Measurements from ENCODE around the gene BABAM2. TPM values are rescaled to one million over a fixed set of nuclear protein-coding genes. Genes with fewer than 3 reads are reported as not detected.

BABAM2 gene
- total and polyA plus RNA-seq, 2 experiments from 2014 or later: 35.2 to 46.1 TPM

DNA sequence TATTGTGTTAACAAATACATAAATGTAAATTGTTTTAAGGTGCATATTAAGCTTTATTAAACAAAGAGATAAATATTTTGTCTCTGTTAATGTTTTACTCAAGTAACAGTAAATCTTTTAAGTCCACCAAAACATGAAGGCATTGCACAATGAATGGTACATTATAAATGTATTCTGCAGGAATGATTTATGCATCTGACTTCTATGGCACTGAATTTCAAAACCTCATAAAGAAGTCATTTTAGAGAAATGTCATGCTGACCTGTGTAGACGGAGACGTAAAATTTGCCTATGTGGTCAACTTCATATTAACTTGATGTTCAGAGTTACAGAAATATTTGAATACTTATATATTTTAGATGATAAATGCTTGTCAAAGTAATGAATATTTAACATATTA, 194.7 kb downstream of the BABAM2 start:
- H3K9ac ChIP-seq: no peak overlapping the region
- H3K9me2 ChIP-seq (ENCODE audit: insufficient read depth): no peaks in the 10 kb centered on the region
- in situ Hi-C loops (cut with MboI): no loop called here
- H3F3A ChIP-seq (ENCODE audit: insufficient read depth): peaks cover 26% of the 10 kb centered on the region
- DNase-seq: no peak
- H3K27ac ChIP-seq: no peak overlapping the region
- H3K4me1 ChIP-seq (ENCODE audit: insufficient read depth): peaks cover 51% of the 10 kb centered on the region
- no peaks in the 10 kb centered on the region for H3K9me3 ChIP-seq (ENCODE audit: low read depth)
- WGBS, 2 experiments (ENCODE audit: low coverage in 1 of 2, low lambda C conversion rate in 2 of 2, missing lambda C conversion rate in 2 of 2): 97 to 99% methylated on average over 2 of the region's 2 CpGs
- no peaks in the 10 kb centered on the region for H3K27me3 ChIP-seq (replicated peaks; ENCODE audit: insufficient read depth)
- H3K79me2 ChIP-seq (ENCODE audit: insufficient read depth): no peaks in the 10 kb centered on the region
- H4K20me1 ChIP-seq (ENCODE audit: insufficient read depth): no peaks in the 10 kb centered on the region
- H2AFZ ChIP-seq: no peak overlapping the region
- no peaks in the 10 kb centered on the region for H3K36me3 ChIP-seq (ENCODE audit: low read depth)
- no peak for TF ChIP-seq EZH2 (IDR thresholded peaks at IDR 0.05; ENCODE audit: insufficient read depth, poor library complexity, severe bottlenecking)
- TF ChIP-seq EZH2phosphoT487 (IDR thresholded peaks at IDR 0.05; ENCODE audit: insufficient read depth, low read depth): no peak
- no peak overlapping the region for H3K4me2 ChIP-seq (ENCODE audit: unreplicated experiment)
- H3K4me3 ChIP-seq: no peak overlapping the region

DNA sequence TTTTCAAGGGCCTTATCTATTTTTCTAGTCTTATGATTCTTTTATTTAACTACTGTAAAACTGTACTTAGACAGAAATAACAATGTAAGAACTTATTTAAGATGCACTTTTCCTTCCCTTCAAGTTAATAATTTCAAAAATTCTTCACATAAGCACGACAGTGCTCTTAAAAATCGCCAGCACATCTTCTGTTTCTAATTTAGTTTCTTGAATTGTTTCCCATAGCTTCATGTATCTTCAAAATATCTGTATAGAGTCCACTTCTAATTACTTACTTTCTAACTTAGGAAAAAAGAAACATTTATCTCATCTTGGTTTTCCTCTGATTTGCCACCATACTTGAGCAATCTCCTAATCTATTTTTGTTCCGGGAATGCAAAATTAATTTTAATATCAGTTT, 196.1 kb downstream of the BABAM2 start:
- 23 to 24% methylated on average over 3 of the region's 3 CpGs for WGBS, 2 experiments (ENCODE audit: low coverage in 1 of 2, low lambda C conversion rate in 2 of 2, missing lambda C conversion rate in 2 of 2)
- H3K9me2 ChIP-seq (ENCODE audit: insufficient read depth): no peaks in the 10 kb centered on the region
- peak overlapping the region; percentile 16 for H3K4me2 ChIP-seq (ENCODE audit: unreplicated experiment)
- no peak overlapping the region for H3K4me3 ChIP-seq
- peak overlapping the region; percentile 17; the same call in 1 of the 2 replicates for H2AFZ ChIP-seq
- no peaks in the 10 kb centered on the region for H3K36me3 ChIP-seq (ENCODE audit: low read depth)
- no peaks in the 10 kb centered on the region for H3K9me3 ChIP-seq (ENCODE audit: low read depth)
- H4K20me1 ChIP-seq (ENCODE audit: insufficient read depth): no peaks in the 10 kb centered on the region
- no peak overlapping the region for H3K9ac ChIP-seq
- peaks cover 37% of the 10 kb centered on the region for H3K4me1 ChIP-seq (ENCODE audit: insufficient read depth)
- no peaks in the 10 kb centered on the region for H3K79me2 ChIP-seq (ENCODE audit: insufficient read depth)
- no peaks in the 10 kb centered on the region for H3K27me3 ChIP-seq (replicated peaks; ENCODE audit: insufficient read depth)
- in situ Hi-C loops (cut with MboI): no loop called here
- TF ChIP-seq EZH2 (IDR thresholded peaks at IDR 0.05; ENCODE audit: insufficient read depth, poor library complexity, severe bottlenecking): no peak
- TF ChIP-seq EZH2phosphoT487 (IDR thresholded peaks at IDR 0.05; ENCODE audit: insufficient read depth, low read depth): no peak
- no peak overlapping the region for H3K27ac ChIP-seq
- H3F3A ChIP-seq (ENCODE audit: insufficient read depth): peaks cover 13% of the 10 kb centered on the region
- no peak for DNase-seq

DNA sequence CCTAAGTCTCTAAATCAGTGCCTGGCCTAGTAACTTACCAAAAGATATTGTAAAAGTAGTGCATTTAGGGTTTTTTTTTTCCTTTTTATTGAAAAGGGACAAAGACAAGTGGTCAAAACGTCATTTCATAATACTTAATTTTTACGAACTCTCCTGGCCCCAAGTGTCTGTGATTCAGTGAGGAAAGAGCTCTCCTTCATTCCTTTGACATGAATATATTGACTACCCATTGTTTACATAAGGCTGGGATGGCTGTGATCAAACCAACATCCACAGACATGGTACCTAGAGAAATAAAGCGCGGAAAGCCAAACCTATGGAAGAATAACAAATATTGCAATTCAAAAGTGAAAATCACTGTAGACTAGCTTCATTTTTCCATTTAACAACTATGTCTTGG, 198.4 kb downstream of the BABAM2 start:
- peak; percentile 70 for DNase-seq
- H3K9ac ChIP-seq: no peak overlapping the region

DNA sequence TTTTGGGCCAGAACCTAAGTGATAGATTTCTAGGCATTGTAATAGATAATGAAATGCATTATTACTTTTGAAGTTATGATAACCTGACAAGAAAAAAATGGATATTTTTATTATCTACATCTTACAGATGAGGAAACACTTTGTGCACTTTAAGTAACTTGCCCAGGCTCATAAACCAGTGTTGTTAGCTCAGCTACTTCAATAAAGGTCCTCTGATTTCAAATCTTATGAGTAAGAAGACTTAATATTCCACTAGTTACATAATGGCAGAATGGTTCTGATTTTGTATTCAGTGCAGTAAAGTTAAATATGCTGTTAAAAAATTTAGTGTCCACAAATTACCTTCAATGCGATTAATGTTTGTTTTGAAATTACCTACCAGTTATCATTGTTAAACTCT, 199.0 kb downstream of the BABAM2 start:
- peak; percentile 19 for DNase-seq
- H3K27ac ChIP-seq: peak overlapping the region; percentile 2; the same call in 1 of the 2 replicates

More for the DNA sequence above, 198.4 kb downstream of the BABAM2 start:
- peaks cover 8% of the 10 kb centered on the region for H3F3A ChIP-seq (ENCODE audit: insufficient read depth)
- H3K9me3 ChIP-seq (ENCODE audit: low read depth): no peaks in the 10 kb centered on the region
- H3K36me3 ChIP-seq (ENCODE audit: low read depth): no peaks in the 10 kb centered on the region
- no peaks in the 10 kb centered on the region for H3K27me3 ChIP-seq (replicated peaks; ENCODE audit: insufficient read depth)
- H3K4me1 ChIP-seq (ENCODE audit: insufficient read depth): peaks cover 24% of the 10 kb centered on the region
- WGBS, 2 experiments (ENCODE audit: low coverage in 1 of 2, low lambda C conversion rate in 2 of 2, missing lambda C conversion rate in 2 of 2): 50 to 60% methylated on average over 4 of the region's 4 CpGs
- in situ Hi-C loops (cut with MboI): no loop called here
- H3K9me2 ChIP-seq (ENCODE audit: insufficient read depth): no peaks in the 10 kb centered on the region
- no peak for TF ChIP-seq EZH2phosphoT487 (IDR thresholded peaks at IDR 0.05; ENCODE audit: insufficient read depth, low read depth)
- no peak for TF ChIP-seq EZH2 (IDR thresholded peaks at IDR 0.05; ENCODE audit: insufficient read depth, poor library complexity, severe bottlenecking)
- H3K4me2 ChIP-seq (ENCODE audit: unreplicated experiment): peak overlapping the region; percentile 26
- H2AFZ ChIP-seq: no peak overlapping the region
- no peaks in the 10 kb centered on the region for H3K79me2 ChIP-seq (ENCODE audit: insufficient read depth)
- H3K27ac ChIP-seq: peak overlapping the region; percentile 2; the same call in 1 of the 2 replicates
- no peak overlapping the region for H3K4me3 ChIP-seq
- no peaks in the 10 kb centered on the region for H4K20me1 ChIP-seq (ENCODE audit: insufficient read depth)

DNA sequence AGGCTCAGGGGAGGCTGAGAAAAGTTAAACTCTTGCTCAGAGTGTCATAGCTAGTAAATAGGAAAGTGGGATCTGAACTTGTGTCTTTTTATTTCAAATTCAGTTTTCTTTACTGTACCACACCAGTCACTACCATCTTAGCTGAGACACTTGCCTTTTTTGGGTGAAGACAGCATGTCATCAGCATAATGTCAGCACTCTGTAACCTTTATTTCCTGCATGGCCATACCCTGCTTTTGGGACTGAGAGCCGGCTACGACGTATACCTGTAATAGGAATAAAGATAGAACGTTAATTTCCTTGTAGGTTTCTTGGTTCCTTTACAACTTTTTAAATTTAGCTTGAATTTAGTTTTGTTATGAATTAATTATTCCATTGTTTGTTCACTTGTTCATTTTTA, 202.8 kb downstream of the BABAM2 start:
- no peak for DNase-seq

More for the DNA sequence above, 199.0 kb downstream of the BABAM2 start:
- H3K9ac ChIP-seq: no peak overlapping the region
- no peaks in the 10 kb centered on the region for H3K9me3 ChIP-seq (ENCODE audit: low read depth)
- WGBS, 2 experiments (ENCODE audit: low coverage in 1 of 2, low lambda C conversion rate in 2 of 2, missing lambda C conversion rate in 2 of 2): 96 to 100% methylated on average over 1 of the region's 1 CpG
- TF ChIP-seq EZH2phosphoT487 (IDR thresholded peaks at IDR 0.05; ENCODE audit: insufficient read depth, low read depth) (no peak), EZH2 (IDR thresholded peaks at IDR 0.05; ENCODE audit: insufficient read depth, poor library complexity, severe bottlenecking) (no peak)
- H3K4me1 ChIP-seq (ENCODE audit: insufficient read depth): peaks cover 24% of the 10 kb centered on the region
- no peak overlapping the region for H3K4me3 ChIP-seq
- H3K27me3 ChIP-seq (replicated peaks; ENCODE audit: insufficient read depth): no peaks in the 10 kb centered on the region
- in situ Hi-C loops (cut with MboI): no loop called here
- no peaks in the 10 kb centered on the region for H3K79me2 ChIP-seq (ENCODE audit: insufficient read depth)
- H4K20me1 ChIP-seq (ENCODE audit: insufficient read depth): no peaks in the 10 kb centered on the region
- peak overlapping the region; percentile 26 for H3K4me2 ChIP-seq (ENCODE audit: unreplicated experiment)
- no peaks in the 10 kb centered on the region for H3K36me3 ChIP-seq (ENCODE audit: low read depth)
- H2AFZ ChIP-seq: no peak overlapping the region
- no peaks in the 10 kb centered on the region for H3K9me2 ChIP-seq (ENCODE audit: insufficient read depth)
- H3F3A ChIP-seq (ENCODE audit: insufficient read depth): peaks cover 8% of the 10 kb centered on the region

More for the DNA sequence above, 202.8 kb downstream of the BABAM2 start:
- Histone ChIP-seq H3K9me3 (ENCODE audit: low read depth) (no peaks in the 10 kb centered on the region), H2AFZ (no peak overlapping the region), H3F3A (ENCODE audit: insufficient read depth) (peaks cover 8% of the 10 kb centered on the region), H3K9ac (no peak overlapping the region), H3K79me2 (ENCODE audit: insufficient read depth) (no peaks in the 10 kb centered on the region), H3K27ac (no peak overlapping the region), H3K27me3 (replicated peaks; ENCODE audit: insufficient read depth) (no peaks in the 10 kb centered on the region), H3K9me2 (ENCODE audit: insufficient read depth) (no peaks in the 10 kb centered on the region), H3K4me1 (ENCODE audit: insufficient read depth) (peaks cover 26% of the 10 kb centered on the region), H3K4me3 (no peak overlapping the region), H3K36me3 (ENCODE audit: low read depth) (no peaks in the 10 kb centered on the region), H3K4me2 (ENCODE audit: unreplicated experiment) (no peak overlapping the region), H4K20me1 (ENCODE audit: insufficient read depth) (no peaks in the 10 kb centered on the region)
- in situ Hi-C loops (cut with MboI): no loop called here
- WGBS, 2 experiments (ENCODE audit: low coverage in 1 of 2, low lambda C conversion rate in 2 of 2, missing lambda C conversion rate in 2 of 2): 96 to 98% methylated on average over 4 of the region's 4 CpGs
- TF ChIP-seq EZH2 (IDR thresholded peaks at IDR 0.05; ENCODE audit: insufficient read depth, poor library complexity, severe bottlenecking): no peak
- no peak for TF ChIP-seq EZH2phosphoT487 (IDR thresholded peaks at IDR 0.05; ENCODE audit: insufficient read depth, low read depth)
